Measurements from ENCODE around the gene ROBO1.
A peak's percentile ranks its signal among the peaks of the same experiment; 100 is the strongest.
"Not testable (repeated sequence)": the region's sequence is repeated elsewhere in the genome, so short reads cannot be mapped to it uniquely, and the experiment has no call there.

The ROBO1 gene

DNA sequence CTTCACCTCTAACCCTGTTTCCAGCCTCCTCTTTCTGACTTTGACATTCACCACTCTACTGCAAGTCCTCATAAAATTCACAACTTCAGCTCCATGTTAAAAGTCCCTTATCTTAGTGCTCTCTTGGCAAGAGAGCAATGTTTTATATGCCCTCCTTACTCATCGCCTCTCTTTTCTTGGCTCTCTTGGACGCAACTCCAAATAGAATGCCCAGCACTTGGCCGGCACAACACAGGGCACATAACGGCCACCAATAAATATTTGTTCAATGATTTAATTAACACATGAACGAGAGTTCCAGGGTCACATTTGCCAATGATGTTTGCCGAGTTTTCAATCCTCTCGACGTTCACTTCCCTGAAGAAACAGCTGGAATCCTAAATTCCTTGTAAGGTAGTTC lies 401.4 kb downstream of the ROBO1 start:
- no peak for DNase-seq

DNA sequence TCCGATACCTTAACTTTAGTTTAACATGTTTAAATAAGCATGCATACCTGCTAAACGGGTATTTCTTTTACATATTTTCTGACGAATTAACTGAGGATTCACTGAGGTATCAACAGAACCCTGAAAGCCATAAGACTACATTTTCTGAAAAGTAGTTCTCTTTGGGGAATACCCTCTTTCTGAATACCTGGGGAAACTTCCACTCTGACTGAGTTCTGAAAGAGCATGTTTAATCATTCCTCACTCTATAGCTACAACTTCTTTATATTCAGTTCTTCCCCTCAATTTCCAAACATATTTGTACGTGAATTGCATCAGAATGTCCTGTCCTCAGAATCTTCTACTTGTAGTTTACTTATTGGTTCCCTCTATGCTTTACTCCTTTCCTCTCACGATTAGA lies 403.0 kb downstream of the ROBO1 start:
- DNase-seq = no peak

DNA sequence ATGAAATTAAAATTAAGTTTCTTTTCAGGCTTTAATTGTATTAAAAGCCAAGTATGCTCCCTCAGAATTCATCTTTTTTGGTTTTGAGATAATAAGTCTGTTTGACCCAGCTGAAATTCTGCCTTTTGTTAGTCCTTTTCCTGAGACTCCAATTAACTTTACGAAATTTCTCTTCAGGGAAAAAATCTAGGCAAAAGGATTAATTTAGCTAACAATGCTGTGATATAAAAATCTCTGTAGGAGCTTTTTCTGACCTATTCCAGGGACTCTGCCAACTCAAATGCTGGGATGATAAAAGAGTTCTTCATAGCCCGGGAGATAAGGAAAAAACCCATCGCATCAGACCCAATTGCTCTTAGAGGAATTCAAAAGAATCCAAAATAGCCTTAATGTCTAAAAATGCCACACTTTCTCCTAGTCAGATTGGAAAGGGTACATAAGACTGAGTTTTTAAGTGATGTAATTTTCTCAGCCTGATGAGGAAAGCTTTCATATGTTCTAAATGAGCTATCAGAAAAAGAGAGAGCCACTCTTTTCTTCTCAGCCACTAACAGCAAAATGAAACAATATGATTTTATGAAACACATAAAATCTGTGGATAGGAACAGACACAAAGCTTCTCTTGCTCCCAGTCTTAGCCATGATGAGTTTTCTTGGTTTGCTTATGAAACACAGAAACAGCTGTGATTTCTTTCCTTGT lies 405.1 kb downstream of the ROBO1 start:
- DNase-seq = no peak

DNA sequence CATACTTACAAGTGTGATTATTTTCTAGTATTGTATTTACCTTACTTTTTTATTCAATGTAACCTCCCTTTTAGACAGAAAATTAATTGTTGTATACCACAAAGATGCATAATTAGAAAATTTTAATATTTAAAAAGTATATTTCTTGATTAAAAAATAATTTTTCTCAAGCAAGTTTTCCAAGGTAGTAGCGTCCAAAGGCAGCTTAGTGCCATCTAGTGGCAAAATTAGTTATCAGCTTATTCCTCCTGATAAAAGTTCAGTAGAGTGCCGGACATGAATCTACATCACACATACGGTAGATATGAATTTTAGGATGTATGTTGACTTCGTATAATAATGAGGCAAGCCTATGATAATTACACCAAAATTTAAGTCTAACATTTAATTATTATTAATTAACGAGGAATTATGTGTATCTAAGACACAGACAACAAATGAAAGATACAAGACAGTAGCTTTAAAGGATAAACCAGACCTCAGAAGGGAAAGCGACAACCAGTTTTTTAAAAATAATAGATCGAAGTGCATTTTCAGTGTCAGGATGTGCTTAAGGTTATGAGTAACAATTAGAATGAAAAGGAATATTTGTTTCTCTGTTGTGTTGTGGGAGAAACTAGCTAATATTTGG lies 405.9 kb downstream of the ROBO1 start:
- DNase-seq = peak; percentile 47

DNA sequence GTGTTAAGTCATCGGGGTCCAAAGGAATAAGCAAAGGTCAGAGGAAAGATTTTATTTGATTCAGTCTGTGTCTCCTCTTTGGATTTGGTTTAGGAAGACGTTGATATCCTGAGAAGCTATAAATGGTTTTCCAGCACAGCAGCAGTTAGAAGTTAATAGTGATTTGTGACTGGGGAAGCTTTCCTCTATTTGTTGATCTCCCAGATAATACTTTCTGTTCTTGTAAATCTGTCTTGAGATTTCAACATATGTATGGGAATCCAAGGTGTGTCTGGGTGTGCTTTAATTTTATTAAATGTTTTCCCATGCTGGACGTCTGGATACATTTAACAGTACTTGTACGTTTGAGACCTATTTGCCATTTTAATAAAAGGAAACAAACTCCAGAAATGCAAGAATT lies 409.5 kb downstream of the ROBO1 start:
- DNase-seq = no peak

DNA sequence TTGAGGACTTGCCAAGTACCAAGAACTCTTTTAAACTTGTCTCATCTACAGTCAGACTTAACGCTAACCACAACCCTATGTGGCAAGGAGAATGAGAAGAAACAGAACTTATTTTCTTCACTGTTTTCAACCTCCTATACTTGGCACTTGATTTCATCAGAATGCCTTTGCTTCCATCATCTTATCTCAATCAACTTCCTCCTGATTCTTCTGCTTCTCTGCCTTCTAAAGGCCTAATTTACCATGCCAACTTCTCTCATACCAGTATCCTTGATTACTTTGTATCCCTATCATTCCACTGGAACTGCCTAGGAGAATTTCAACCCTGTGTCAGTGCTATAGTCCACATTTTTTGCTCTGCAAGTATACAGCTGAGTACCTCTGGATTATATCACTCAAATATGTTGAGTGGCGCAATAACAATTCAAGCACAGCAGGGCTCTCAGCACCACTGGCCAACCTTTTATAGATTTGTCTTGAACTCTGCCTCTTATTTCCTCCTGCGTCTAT lies 413.6 kb downstream of the ROBO1 start:
- DNase-seq = no peak

DNA sequence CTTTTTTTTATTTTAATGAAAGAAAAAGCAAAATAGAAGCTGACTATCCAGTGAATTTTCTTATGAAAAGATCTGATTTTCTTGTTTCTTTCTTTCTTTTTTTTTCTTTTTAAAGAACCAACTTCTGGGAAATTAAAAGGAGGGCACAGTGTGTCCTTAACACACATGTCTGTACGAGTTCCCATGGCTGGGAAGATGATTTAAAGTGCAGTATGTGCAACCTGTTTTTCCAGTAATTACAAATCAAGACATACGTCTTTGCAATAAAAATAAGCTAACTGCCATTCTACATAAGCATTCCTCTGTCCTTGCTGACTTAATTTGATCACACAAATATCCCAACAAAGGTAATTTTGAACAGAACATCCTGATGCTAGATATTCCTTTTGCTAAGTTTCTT lies 416.1 kb downstream of the ROBO1 start:
- DNase-seq = no peak

DNA sequence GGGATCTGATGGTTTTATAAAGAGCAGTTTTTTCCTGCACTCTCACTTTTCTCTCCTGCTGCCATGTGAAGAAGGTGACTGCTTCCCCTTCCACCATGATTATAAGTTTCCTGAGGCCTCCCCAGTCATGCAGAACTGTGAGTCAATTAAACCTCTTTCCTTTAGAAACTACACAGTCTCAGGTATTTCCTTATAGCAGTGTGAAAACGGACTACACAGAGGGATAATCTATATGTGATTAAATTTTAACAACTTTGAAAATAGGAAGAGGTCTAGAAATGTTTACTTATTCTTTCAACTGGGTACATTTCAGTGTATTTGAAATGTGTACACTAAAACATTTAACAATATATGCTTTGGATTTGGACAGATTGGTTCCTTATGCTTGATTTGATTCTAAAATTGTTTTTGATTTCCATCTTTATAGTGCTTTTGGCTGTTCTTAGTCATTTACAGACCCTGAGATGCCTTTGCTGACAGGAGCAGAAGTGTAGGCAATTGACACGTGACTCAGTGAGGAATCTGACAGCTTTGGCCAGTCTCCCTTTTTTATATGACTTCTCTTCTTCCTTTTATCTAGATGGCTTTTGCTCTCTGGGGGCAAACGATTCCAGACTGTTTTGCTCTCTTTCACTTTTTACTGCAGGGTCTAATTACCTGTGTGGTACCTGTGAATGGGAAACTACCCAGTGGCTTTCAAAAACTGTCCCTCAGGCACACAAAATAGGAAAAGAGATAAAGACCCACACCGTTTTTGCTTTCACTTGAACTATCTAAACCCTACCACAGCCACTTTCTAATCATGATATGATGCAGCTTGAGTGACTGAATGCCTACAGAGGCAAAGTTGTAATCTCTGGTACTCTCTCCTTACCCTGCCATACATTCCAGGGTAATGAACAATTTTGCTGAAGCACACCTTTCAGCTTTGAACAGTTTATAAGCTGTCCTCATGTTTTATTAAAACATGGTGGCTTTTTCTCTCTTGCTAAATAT lies 422.6 kb downstream of the ROBO1 start:
- no peak for DNase-seq

DNA sequence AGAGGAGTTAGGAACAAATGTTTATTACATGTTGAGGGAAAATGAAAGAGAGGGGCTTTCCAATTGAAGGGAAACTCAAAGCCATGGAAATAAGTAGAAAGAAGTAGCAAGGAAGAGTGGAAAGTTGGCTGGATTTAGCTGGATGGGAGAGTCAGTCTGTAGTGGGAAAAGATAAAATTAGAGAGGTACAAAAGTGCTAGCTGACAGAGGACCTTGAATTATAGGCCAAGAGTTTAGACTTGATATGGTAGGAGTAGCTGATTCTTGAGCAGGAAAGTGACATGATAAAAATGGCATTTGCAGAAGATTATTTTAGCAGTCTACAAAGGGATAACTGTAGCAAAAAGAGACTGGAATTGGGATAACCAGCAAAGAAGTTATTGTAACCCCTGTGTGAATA lies 425.8 kb downstream of the ROBO1 start:
- DNase-seq = no peak

DNA sequence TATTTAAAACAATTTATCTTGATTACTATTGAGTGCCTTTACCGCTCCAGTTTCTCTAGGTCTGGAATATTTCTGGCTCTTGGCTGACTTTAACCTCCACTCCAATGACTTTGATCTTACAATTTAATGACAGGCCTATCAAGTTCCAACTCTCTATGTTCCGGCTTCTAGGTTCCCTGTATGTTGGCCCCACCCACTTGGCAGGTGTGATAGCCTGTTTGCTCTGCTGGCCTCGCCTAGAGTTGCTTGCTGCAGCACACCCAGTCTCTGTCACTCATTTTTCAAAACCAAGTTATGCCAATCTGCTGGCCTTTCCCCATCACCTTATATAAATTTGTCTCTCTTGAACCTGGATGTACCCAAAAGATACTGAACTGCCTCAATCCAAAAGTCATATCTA lies 428.0 kb downstream of the ROBO1 start:
- DNase-seq = no peak

DNA sequence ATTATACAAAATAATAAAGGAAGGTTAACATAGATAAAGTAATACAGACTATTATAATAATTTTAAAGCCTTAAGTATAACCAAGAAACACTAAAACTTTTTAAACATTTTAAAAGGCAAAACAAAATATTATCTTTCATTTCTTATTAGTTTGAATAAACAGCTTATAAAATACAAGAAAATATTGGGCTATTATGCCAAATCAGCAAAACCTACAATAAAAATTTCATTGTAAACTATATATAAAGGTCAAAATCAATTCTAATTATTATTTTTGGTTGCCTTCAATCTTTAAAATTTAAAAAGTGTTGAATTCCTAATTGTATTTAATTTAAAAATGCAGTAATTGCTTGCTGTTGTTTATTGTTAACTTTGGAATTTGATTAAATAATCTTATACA lies 430.0 kb downstream of the ROBO1 start:
- no peak for DNase-seq

DNA sequence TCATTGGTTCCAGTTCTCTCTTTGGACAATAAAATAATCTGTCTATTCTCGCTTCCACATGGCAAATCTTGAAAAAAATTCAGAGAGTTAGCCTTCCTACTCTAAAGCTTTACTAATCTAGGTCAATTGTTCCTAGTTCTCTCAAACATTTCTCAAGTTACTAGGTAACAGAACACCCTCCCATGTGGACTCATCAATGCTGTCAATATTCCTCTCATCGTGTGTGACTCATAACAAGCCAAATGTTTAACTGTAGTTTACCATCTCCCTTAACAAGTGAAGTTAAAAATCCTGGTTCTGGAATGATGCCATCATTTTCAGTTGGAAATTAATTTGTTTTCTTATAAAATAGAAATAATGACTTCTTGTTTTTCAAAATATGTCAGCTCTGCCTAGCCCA lies 438.6 kb downstream of the ROBO1 start:
- no peak for DNase-seq

DNA sequence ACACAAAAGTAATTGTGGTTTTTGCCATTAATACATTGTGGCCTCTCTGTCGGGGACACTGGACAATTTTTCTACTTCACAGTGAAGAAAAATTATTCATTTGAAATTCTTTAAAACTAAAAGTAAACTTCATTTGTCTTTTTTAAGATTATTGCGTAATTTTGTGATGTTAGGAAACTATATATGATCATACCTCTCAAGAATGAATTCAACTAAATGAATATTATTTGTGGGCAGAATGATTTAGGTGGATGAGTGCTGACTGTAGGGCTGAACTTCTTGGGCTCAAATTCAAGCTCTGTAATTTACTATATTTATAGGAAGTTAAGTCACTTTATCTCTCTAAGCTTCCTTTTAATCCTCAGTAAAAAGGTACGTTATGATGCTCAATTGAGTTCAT lies 441.2 kb downstream of the ROBO1 start:
- no peak for DNase-seq

DNA sequence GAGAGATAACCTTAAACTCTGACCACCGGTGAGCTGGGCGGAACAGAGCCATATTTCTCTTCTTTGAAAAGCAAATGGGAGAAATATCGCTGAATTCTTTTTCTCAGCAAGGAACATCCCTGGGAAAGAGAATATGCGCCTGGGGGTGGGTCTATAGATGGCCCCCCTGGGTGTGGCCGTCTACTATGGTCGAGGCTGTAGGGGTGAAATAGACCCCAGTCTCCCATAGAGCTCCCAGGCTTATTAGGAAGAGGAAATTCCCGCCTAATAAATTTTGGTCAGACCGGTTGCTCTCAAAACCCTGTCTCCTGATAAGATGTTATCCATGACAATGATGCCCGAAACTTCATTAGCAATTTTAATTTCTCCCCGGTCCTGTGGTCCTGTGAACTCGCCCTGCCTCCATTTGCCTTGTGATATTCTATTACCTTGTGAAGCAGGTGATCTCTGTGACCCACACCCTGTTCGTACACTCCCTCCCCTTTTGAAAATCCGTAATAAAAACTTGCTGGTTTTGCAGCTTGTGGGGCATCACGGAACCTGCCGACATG lies 441.9 kb downstream of the ROBO1 start:
- not testable (repeated sequence) for DNase-seq

DNA sequence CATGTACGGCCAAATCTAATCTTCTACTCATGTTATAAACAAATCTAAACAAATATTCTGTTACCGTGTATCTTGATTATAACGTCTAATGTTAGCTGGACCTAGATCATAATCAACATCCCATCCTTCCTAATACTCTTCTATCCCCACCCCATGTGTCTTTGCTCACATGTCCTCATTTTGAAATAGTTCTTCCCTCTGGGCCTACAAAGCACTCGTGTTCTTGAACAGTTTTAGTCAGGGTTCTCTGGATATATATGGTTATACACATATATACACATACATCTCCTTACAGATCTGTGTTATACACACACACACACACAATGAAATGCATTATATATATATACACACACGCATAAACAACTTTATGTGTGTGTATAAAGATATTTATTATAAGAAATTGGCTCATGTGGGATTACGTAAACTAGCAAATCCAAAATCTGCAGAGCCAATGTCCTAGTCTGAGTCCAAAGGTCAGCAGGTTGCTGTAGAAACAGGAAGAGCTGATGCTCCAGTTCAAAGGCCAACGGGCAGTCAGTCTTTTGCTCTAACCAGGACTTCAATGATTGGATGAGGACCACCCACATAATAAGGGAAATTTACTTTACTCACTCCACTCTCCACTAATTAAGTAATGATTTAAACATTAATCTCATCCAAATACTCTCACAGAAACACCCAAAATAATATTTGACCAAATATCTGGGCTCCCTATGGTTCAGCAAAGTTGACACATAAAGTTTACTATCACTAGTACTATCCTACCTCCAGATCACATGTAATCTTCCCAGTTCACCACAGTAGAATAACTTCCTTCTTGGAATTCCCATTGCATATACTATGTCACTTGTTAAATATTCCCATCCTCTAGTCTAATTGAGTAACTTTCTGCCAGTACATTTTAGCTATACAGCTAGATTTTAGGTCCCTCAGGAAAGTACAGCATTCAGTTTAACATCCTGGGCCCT lies 450.0 kb downstream of the ROBO1 start:
- DNase-seq = no peak

DNA sequence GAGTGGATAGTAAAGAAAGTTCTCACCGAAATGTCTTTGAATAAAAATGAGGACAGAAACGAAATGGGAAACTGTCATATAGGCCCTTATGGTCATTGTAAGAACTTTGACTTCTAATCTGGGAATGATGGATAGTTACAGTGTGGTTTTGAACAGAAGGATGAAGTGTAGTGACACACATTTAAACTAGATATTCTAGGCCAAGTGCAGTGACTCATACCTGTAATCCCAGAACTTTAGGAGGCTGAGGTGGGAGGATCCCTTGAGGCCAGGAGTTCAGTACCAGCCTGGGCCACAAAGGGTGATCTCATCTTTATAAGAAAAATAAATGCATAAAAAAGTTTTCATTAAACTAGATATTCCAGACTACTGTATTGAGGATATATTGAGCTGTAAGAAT lies 452.8 kb downstream of the ROBO1 start:
- no peak for DNase-seq

DNA sequence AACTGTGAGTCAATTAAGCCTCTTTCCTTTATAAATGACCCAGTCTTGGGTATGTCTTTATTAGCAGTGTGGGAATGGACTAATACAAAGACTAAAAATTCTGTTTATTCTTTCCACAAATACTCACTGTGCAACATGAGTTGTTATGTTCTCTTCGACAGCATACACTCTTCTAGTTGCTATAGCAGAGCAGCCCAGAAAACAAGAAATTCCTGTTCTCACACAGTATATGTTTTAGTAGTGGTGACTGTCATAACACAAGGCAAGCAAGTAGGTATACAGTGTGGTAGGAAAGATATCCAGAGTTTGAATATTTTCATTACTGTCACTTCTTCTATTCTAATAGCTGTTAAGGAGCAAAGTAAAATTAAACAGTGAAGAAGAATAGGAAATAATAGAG lies 453.3 kb downstream of the ROBO1 start:
- DNase-seq = no peak

DNA sequence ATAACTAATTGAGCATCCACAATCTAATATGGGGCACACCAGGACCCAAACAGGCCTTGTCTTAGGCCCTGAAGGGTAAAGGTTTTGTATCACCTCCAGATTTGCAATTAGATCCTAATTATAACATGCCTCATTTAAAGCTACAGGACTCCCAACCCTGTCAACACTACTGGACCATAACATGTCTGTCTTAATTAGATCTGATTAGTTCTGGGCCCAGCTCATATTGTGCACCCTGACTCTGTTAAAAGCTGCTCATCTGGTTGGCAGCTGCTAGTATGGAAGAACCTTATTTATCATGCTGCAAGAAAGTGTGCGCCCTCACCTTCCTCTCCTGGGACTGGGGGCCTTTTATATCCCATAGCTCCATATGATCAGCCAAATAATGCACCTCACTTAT lies 457.8 kb downstream of the ROBO1 start:
- DNase-seq = no peak

DNA sequence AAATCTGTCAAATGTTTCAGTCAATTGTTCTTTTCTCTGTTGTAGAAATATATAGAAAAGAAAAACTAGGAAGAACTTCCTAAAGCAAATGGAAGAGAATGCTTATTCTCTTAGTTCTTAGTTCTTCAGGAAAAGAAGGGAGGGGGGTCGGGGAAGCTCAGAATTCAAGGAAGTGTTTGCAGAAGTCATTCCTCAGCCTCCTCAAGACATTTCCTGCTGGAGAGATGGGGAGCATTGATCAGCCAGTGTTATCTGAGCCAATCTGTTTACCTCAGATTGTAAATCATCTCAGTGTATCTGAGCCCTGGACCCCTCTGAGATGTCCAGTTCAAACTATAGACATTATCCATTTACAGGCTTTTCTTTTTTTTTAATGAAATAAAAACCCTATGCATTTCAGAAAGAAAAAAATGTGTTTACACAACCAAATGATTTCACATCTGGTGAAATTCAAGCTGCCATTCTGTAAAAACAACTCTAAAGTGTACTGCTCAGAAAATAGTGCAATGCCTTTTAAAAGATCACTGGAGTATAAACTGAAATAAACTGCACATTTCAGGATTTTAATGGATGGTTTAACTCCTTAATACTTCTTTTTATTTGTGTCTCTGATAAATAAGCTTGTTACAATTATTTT lies 460.7 kb downstream of the ROBO1 start:
- no peak for DNase-seq

DNA sequence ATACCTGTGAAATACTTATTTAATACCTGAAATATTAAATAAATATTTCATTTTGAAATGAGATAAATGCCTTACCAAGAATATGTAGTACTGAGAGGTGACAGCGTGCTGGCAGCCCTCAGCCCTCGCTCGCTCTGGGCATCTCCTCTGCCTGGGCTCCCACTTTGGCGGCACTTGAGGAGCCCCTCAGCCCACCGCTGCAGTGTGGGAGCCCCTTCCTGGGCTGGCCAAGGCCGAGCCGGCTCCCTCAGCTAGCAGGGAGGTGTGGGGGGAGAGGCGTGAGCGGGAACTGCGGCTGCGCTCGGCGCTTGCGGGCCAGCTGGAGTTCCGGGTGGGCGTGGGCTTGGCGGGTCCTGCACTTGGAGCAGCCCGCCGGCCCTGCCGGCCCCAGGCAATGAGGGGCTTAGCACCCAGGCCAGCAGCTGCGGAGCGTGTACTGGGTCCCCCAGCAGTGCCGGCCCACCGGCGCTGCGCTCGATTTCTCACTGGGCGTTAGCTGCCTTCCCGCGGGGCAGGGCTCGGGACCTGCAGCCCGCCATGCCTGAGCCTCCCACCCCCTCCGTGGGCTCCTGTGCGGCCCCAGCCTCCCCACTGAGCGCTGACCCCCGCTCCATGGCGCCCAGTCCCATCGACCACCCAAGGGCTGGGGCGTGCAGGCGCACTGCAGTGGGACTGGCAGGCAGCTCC lies 467.7 kb downstream of the ROBO1 start:
- not testable (repeated sequence) for DNase-seq

All from RPMI8226 (cell line).